HG03196 (cell line): ENCODE data around the gene RNU2-63P.
"Not testable (repeated sequence)": the region's sequence is repeated elsewhere in the genome, so short reads cannot be mapped to it uniquely, and the experiment has no call there.

Source experiments
- ATAC-seq: cut with Tn5 transposase; IDR thresholded peaks from one replicate; pipeline ENCODE4 v1.9.1; 2021; ENCODE audit not compliant: unreplicated experiment

Gene RNU2-63P

GRCh38 chr2:88016086-88016959 lies at the start of gene RNU2-63P:
RNU2-63P (minus strand) TSS chr2:88016547.
- peak; percentile 80 for ATAC-seq

GRCh38 chr2:88061295-88061694 lies 44.9 kb upstream of the RNU2-63P start:
- no peak for ATAC-seq

- no peak for ATAC-seq
Observed at GRCh38 chr2:88060907-88061275, 44.5 kb upstream of the RNU2-63P start.

GRCh38 chr2:88059979-88060906 lies 43.9 kb upstream of the RNU2-63P start:
- ATAC-seq: no peak

- ATAC-seq: no peak
Observed at GRCh38 chr2:88058191-88058590, 41.8 kb upstream of the RNU2-63P start.

GRCh38 chr2:88057437-88057844 lies 41.1 kb upstream of the RNU2-63P start:
- ATAC-seq: no peak

- peak; percentile 95 for ATAC-seq
Observed at GRCh38 chr2:88055371-88056128, 39.2 kb upstream of the RNU2-63P start, which contains the start of gene KRCC1. KRCC1 (minus strand) TSS chr2:88055783; CDS start chr2:88028563, 27,220 bp downstream.

GRCh38 chr2:88054782-88055370 lies 38.5 kb upstream of the RNU2-63P start:
- ATAC-seq: no peak

GRCh38 chr2:88053934-88054781 lies 37.8 kb upstream of the RNU2-63P start:
- ATAC-seq: no peak

- no peak for ATAC-seq
Observed at GRCh38 chr2:88053296-88053695, 36.9 kb upstream of the RNU2-63P start.

- ATAC-seq: no peak
Observed at GRCh38 chr2:88051792-88052191, 35.4 kb upstream of the RNU2-63P start.

- peak; percentile 64 for ATAC-seq
Observed at GRCh38 chr2:88049622-88050021, 33.3 kb upstream of the RNU2-63P start.

GRCh38 chr2:88048541-88048940 lies 32.2 kb upstream of the RNU2-63P start:
- no peak for ATAC-seq

- not testable (repeated sequence) for ATAC-seq
Observed at GRCh38 chr2:88045561-88045960, 29.2 kb upstream of the RNU2-63P start.

- ATAC-seq: no peak
Observed at GRCh38 chr2:88042476-88042875, 26.1 kb upstream of the RNU2-63P start.

GRCh38 chr2:88038263-88039105 lies 22.1 kb upstream of the RNU2-63P start:
- no peak for ATAC-seq

- no peak for ATAC-seq
Observed at GRCh38 chr2:88036606-88037005, 20.3 kb upstream of the RNU2-63P start.

GRCh38 chr2:88036182-88036581 lies 19.8 kb upstream of the RNU2-63P start:
- ATAC-seq: no peak
